ENCODE measurements around the gene NUP54. TPM values are rescaled to one million over a fixed set of nuclear protein-coding genes. Genes with fewer than 3 reads are reported as not detected.

NUP54 gene
- total RNA-seq, 2 donors from 2014 or later = 13.7 to 14.9 TPM

GRCh38 chr4:76147454-76148141, 599 bp downstream of the NUP54 start:
- Histone ChIP-seq H3K27me3 (no peaks in the 10 kb centered on the region), H3K4me1 (peaks cover 0 to 34% of the 10 kb centered on the region in 2 donors), H3K4me3 (peak overlapping the region; percentile 92 to 97), H3K27ac (peak overlapping the region; percentile 90 to 92), H3K9me3 (no peaks in the 10 kb centered on the region), H3K36me3 (no peaks in the 10 kb centered on the region)
- no peak for TF ChIP-seq CTCF (IDR thresholded peaks at IDR 0.05)
- no peak for DNase-seq (ENCODE audit: low spot score)

GRCh38 chr4:76144546-76144945, 3.7 kb downstream of the NUP54 start:
- Histone ChIP-seq H3K27me3 (no peaks in the 10 kb centered on the region), H3K9me3 (no peaks in the 10 kb centered on the region), H3K4me3 (no peak overlapping the region), H3K27ac (no peak overlapping the region), H3K4me1 (peaks cover 0 to 30% of the 10 kb centered on the region in 2 donors), H3K36me3 (peaks cover 8% of the 10 kb centered on the region)
- no peak for TF ChIP-seq CTCF (IDR thresholded peaks at IDR 0.05)
- no peak for DNase-seq (ENCODE audit: low spot score)

GRCh38 chr4:76141241-76141640, 7.0 kb downstream of the NUP54 start:
- Histone ChIP-seq H3K4me3 (no peak overlapping the region), H3K27me3 (no peaks in the 10 kb centered on the region), H3K27ac (no peak overlapping the region), H3K4me1 (peaks cover 0 to 9% of the 10 kb centered on the region in 2 donors), H3K9me3 (no peaks in the 10 kb centered on the region), H3K36me3 (peaks cover 8% of the 10 kb centered on the region)
- DNase-seq (ENCODE audit: low spot score) = no peak
- TF ChIP-seq CTCF (IDR thresholded peaks at IDR 0.05) = no peak

GRCh38 chr4:76127754-76128153, 20.4 kb downstream of the NUP54 start:
- Histone ChIP-seq H3K4me3 (no peak overlapping the region), H3K9me3 (no peaks in the 10 kb centered on the region), H3K27ac (no peak overlapping the region), H3K36me3 (peaks cover 49% of the 10 kb centered on the region), H3K4me1 (no peaks in the 10 kb centered on the region), H3K27me3 (no peaks in the 10 kb centered on the region)
- no peak for DNase-seq (ENCODE audit: low spot score)
- no peak for TF ChIP-seq CTCF (IDR thresholded peaks at IDR 0.05)

GRCh38 chr4:76125816-76126215, 22.4 kb downstream of the NUP54 start:
- Histone ChIP-seq H3K4me3 (no peak overlapping the region), H3K9me3 (no peaks in the 10 kb centered on the region), H3K27me3 (no peaks in the 10 kb centered on the region), H3K36me3 (peaks cover 53% of the 10 kb centered on the region), H3K4me1 (no peaks in the 10 kb centered on the region), H3K27ac (no peak overlapping the region)
- no peak for TF ChIP-seq CTCF (IDR thresholded peaks at IDR 0.05)
- DNase-seq (ENCODE audit: low spot score) = no peak

- H3K27ac ChIP-seq = no peak overlapping the region
- no peak for DNase-seq (ENCODE audit: low spot score)
- no peak overlapping the region for H3K4me3 ChIP-seq
- H3K9me3 ChIP-seq = no peaks in the 10 kb centered on the region
- no peak for TF ChIP-seq CTCF (IDR thresholded peaks at IDR 0.05)
- no peaks in the 10 kb centered on the region for H3K27me3 ChIP-seq
- H3K36me3 ChIP-seq = peaks cover 58% of the 10 kb centered on the region
- no peaks in the 10 kb centered on the region for H3K4me1 ChIP-seq
These were observed 28.0 kb downstream of the NUP54 start for GRCh38 chr4:76120199-76120598.

Measured in right atrium auricular region (tissue), 2 donors.